MM.1S (cell line): Measurements from ENCODE around the gene TGOLN2.
A peak's percentile ranks its signal among the peaks of the same experiment; 100 is the strongest.

Experiments
- DNase-seq: peaks from one replicate; pipeline ENCODE4 v3.0.0-alpha.2; 2015
- H2AFZ ChIP-seq: fragments of 300-600 bp; sonication (generic); 2 replicates; pipeline ENCODE4 v1.6.0; 2016; ENCODE audit warnings: antibody characterized with exemption, low read length
- H3F3A ChIP-seq: fragments of 300-600 bp; sonication (generic); 2 replicates; pipeline ENCODE4 v1.6.1; 2016; ENCODE audit warnings: mild to moderate bottlenecking, antibody characterized with exemption, low read length, moderate library complexity, mixed read lengths; ENCODE audit not compliant: insufficient read depth
- H3K27ac ChIP-seq: fragments of 300-600 bp; sonication (generic); 2 replicates; pipeline ENCODE4 v1.5.1; 2016; ENCODE audit warnings: mild to moderate bottlenecking, low read length
- H3K27me3 ChIP-seq: fragments of 300-600 bp; sonication (generic); replicated peaks from 2 replicates; pipeline ENCODE4 v1.6.0; 2016; ENCODE audit warnings: low read length; ENCODE audit not compliant: insufficient read depth
- H3K36me3 ChIP-seq: fragments of 300-600 bp; sonication (generic); replicated peaks from 2 replicates; pipeline ENCODE4 v1.6.1; 2016; ENCODE audit warnings: mild to moderate bottlenecking, low read length, mixed read lengths; ENCODE audit not compliant: insufficient read depth
- H3K4me1 ChIP-seq: fragments of 300-600 bp; sonication (generic); 2 replicates; pipeline ENCODE4 v1.6.1; 2016; ENCODE audit warnings: low read length, mixed read lengths
- H3K4me2 ChIP-seq: fragments of 300-600 bp; sonication (generic); 2 replicates; pipeline ENCODE4 v1.6.0; 2016; ENCODE audit warnings: low read depth, low read length
- H3K4me3 ChIP-seq: fragments of 300-600 bp; sonication (generic); 2 replicates; pipeline ENCODE4 v1.5.1; 2016; ENCODE audit warnings: low read length, mixed read lengths
- H3K79me2 ChIP-seq: fragments of 300-600 bp; sonication (generic); 2 replicates; pipeline ENCODE4 v1.6.1; 2016; ENCODE audit warnings: mixed run types, low read length, mixed read lengths
- H3K9ac ChIP-seq: fragments of 300-600 bp; sonication (generic); 2 replicates; pipeline ENCODE4 v1.6.1; 2016; ENCODE audit warnings: low read length, mixed read lengths
- H3K9me2 ChIP-seq: fragments of 300-600 bp; sonication (generic); replicated peaks from 2 replicates; pipeline ENCODE4 v1.6.1; 2016; ENCODE audit warnings: mild to moderate bottlenecking, low read length, mixed read lengths; ENCODE audit not compliant: insufficient read depth
- H3K9me3 ChIP-seq: fragments of 300-600 bp; sonication (generic); replicated peaks from 2 replicates; pipeline ENCODE4 v1.6.1; 2016; ENCODE audit warnings: mild to moderate bottlenecking, low read length, mixed read lengths; ENCODE audit not compliant: insufficient read depth
- H4K20me1 ChIP-seq: fragments of 300-600 bp; sonication (generic); 2 replicates; pipeline ENCODE4 v1.6.1; 2016; ENCODE audit warnings: mild to moderate bottlenecking, low read length, moderate library complexity, mixed read lengths; ENCODE audit not compliant: insufficient read depth
- CTCF ChIP-seq: fragments of 300-600 bp; sonication (generic); IDR thresholded peaks from 2 replicates; pipeline ENCODE4 v1.5.1; 2016; ENCODE audit warnings: antibody characterized with exemption, low read length, mixed read lengths
- EZH2 ChIP-seq: fragments of 300-600 bp; sonication (generic); optimal IDR thresholded peaks from 2 replicates; pipeline ENCODE3; 2017; ENCODE audit warnings: low read depth, mild to moderate bottlenecking, antibody characterized with exemption, low read length, mixed read lengths
- EZH2phosphoT487 ChIP-seq: fragments of 300-600 bp; sonication (generic); IDR thresholded peaks from 2 replicates; pipeline ENCODE4 v1.6.1; 2018; ENCODE audit warnings: antibody characterized with exemption, low read length

The TGOLN2 gene

DNA sequence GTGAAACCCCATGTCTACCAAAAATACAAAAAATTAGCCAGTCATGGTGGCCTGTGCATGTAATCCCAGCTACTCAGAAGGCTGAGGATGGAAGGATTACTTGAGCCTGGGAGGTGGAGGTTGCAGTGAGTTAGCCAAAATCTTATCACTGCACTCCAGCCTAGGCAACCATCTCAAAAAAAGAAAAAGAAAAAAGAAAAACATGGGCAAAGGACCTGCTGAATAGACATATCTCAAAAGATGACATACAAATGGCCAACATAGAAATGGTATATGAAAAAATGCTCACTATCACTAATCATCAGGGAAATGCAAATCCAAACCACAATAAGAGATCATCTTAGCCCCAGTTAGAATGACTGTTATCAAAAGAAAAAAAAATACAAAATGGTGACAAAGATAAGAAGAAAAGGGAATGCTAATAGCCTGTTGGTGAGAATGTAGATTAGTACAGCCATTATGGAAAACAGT is 1.4 kb upstream of the TGOLN2 start:
- no peaks in the 10 kb centered on the region for H3K27me3 ChIP-seq
- H3K9me3 ChIP-seq = no peaks in the 10 kb centered on the region
- H3K4me1 ChIP-seq = peaks cover 16% of the 10 kb centered on the region
- peaks cover 17% of the 10 kb centered on the region for H4K20me1 ChIP-seq
- no peak for DNase-seq
- H3K79me2 ChIP-seq = peaks cover 37% of the 10 kb centered on the region
- H3K4me2 ChIP-seq = no peak overlapping the region
- TF ChIP-seq EZH2phosphoT487 = no peak
- TF ChIP-seq CTCF = no peak
- no peak for TF ChIP-seq EZH2
- no peak overlapping the region for H3K27ac ChIP-seq
- H3K9ac ChIP-seq = peak overlapping the region; percentile 98; the same call in 1 of the 2 replicates
- H3K36me3 ChIP-seq = 0 out of 2 replicates have a peak, but pooled peaks cover 9% of the 10 kb centered on the region
- no peak overlapping the region for H2AFZ ChIP-seq
- no peaks in the 10 kb centered on the region for H3K9me2 ChIP-seq
- H3F3A ChIP-seq = peaks cover 18% of the 10 kb centered on the region; the same call in 1 of the 2 replicates
- no peak overlapping the region for H3K4me3 ChIP-seq

- H3K4me2 ChIP-seq = peak overlapping the region; percentile 93
- peak overlapping the region; percentile 98 for H3K4me3 ChIP-seq
- H4K20me1 ChIP-seq = peaks cover 17% of the 10 kb centered on the region
- H3K9me3 ChIP-seq = no peaks in the 10 kb centered on the region
- peak; percentile 57 for DNase-seq
- peaks cover 16% of the 10 kb centered on the region for H3K4me1 ChIP-seq
- peaks cover 56% of the 10 kb centered on the region for H3K79me2 ChIP-seq
- H3K27ac ChIP-seq = peak overlapping the region; percentile 96; the same call in 1 of the 2 replicates
- 0 out of 2 replicates have a peak, but pooled peaks cover 9% of the 10 kb centered on the region for H3K36me3 ChIP-seq
- H3K9ac ChIP-seq = peak overlapping the region; percentile 98
- H3K27me3 ChIP-seq = no peaks in the 10 kb centered on the region
- no peaks in the 10 kb centered on the region for H3K9me2 ChIP-seq
- H2AFZ ChIP-seq = peak overlapping the region; percentile 46
- H3F3A ChIP-seq = peaks cover 18% of the 10 kb centered on the region; the same call in 1 of the 2 replicates
- TF ChIP-seq EZH2phosphoT487 (no peak), CTCF (no peak), EZH2 (no peak)
Measured at GRCh38 chr2:85327160-85327821, 498 bp downstream of the TGOLN2 start.

- Histone ChIP-seq H3K27me3 (no peaks in the 10 kb centered on the region), H3F3A (peaks cover 18% of the 10 kb centered on the region; the same call in 1 of the 2 replicates), H3K9me2 (no peaks in the 10 kb centered on the region), H3K27ac (peak overlapping the region; percentile 96; the same call in 1 of the 2 replicates), H4K20me1 (peaks cover 17% of the 10 kb centered on the region), H2AFZ (peak overlapping the region; percentile 46; the same call in 1 of the 2 replicates), H3K9me3 (no peaks in the 10 kb centered on the region), H3K4me3 (peak overlapping the region; percentile 98), H3K79me2 (peaks cover 63% of the 10 kb centered on the region), H3K36me3 (0 out of 2 replicates have a peak, but pooled peaks cover 11% of the 10 kb centered on the region), H3K4me1 (peaks cover 16% of the 10 kb centered on the region), H3K4me2 (peak overlapping the region; percentile 93), H3K9ac (peak overlapping the region; percentile 98)
- TF ChIP-seq EZH2 = no peak
- TF ChIP-seq EZH2phosphoT487 = no peak
- no peak for TF ChIP-seq CTCF
- peak; percentile 66 for DNase-seq
Measured at GRCh38 chr2:85326406-85327159, 1.2 kb downstream of the TGOLN2 start.
